Keratinocyte (primary cell): Measurements from ENCODE around the gene NTNG1. TPM values are rescaled to one million over a fixed set of nuclear protein-coding genes. Genes with fewer than 3 reads are reported as not detected.

Experiments
- DNase-seq: peaks from one replicate; pipeline ENCODE4 v3.0.0-alpha.2; 2011; ENCODE audit warnings: low read depth, missing footprints, low spot score
- FAIRE-seq: peaks from 2 replicates; lab custom pipeline; 2011; peaks lifted over from hg19 to GRCh38; lab: Jason Lieb, UNC
- H2AFZ ChIP-seq: 2 replicates; pipeline ENCODE4 v1.6.0; 2012; ENCODE audit warnings: low read length, control low read depth, inconsistent platforms; ENCODE audit not compliant: control insufficient read depth
- H3K27ac ChIP-seq: 2 replicates; pipeline ENCODE4 v1.5.1; 2011; ENCODE audit warnings: low read length; ENCODE audit not compliant: control insufficient read depth, insufficient read depth
- H3K27me3 ChIP-seq: 3 replicates; pipeline ENCODE4 v1.6.0; 2011; ENCODE audit warnings: low read length; ENCODE audit not compliant: control insufficient read depth, insufficient read depth; ENCODE audit errors: extremely low read depth
- H3K36me3 ChIP-seq, 2 experiments: 2 replicates in 1 of 2; 3 replicates in 1 of 2; pipeline ENCODE4 v1.5.1; 2011; ENCODE audit warnings: low read length in 2 of 2, mild to moderate bottlenecking in 1 of 2; ENCODE audit not compliant: control insufficient read depth in 2 of 2, insufficient read depth in 2 of 2; ENCODE audit errors: extremely low read depth in 1 of 2
- H3K4me1 ChIP-seq: 3 replicates; pipeline ENCODE4 v1.5.1; 2011; ENCODE audit warnings: low read length; ENCODE audit not compliant: control insufficient read depth, insufficient read depth; ENCODE audit errors: extremely low read depth
- H3K4me2 ChIP-seq: 3 replicates; pipeline ENCODE4 v1.6.0; 2011; ENCODE audit warnings: low read depth, low read length; ENCODE audit not compliant: control insufficient read depth, insufficient read depth; ENCODE audit errors: extremely low read depth
- H3K4me3 ChIP-seq, 3 experiments: fragments of 200-600 bp in 1 of 3; sonication (generic) in 1 of 3; 2 replicates in 2 of 3; 3 replicates in 1 of 3; pipeline ENCODE4 v1.5.1; 2011 to 2016; ENCODE audit warnings: low read length in 3 of 3, mild to moderate bottlenecking in 3 of 3, control low read depth in 2 of 3, inconsistent platforms in 1 of 3, low read depth in 1 of 3, mixed read lengths in 1 of 3, mixed run types in 1 of 3, moderate library complexity in 1 of 3; ENCODE audit not compliant: control insufficient read depth in 2 of 3, insufficient read depth in 2 of 3; ENCODE audit errors: extremely low read depth in 1 of 3
- H3K79me2 ChIP-seq: 2 replicates; pipeline ENCODE4 v1.6.0; 2012; ENCODE audit warnings: low read length; ENCODE audit not compliant: control insufficient read depth, insufficient read depth
- H3K9ac ChIP-seq: 3 replicates; pipeline ENCODE4 v1.6.0; 2011; ENCODE audit warnings: low read length; ENCODE audit not compliant: control insufficient read depth, insufficient read depth; ENCODE audit errors: extremely low read depth
- H3K9me1 ChIP-seq: 3 replicates; pipeline ENCODE4 v1.6.0; 2011; ENCODE audit warnings: low read length; ENCODE audit not compliant: control insufficient read depth, insufficient read depth; ENCODE audit errors: extremely low read depth
- H3K9me3 ChIP-seq: 2 replicates; pipeline ENCODE4 v1.5.1; 2012; ENCODE audit warnings: low read depth, low read length; ENCODE audit not compliant: control insufficient read depth
- H4K20me1 ChIP-seq: 3 replicates; pipeline ENCODE4 v1.6.0; 2011; ENCODE audit warnings: low read length; ENCODE audit not compliant: control insufficient read depth, insufficient read depth; ENCODE audit errors: extremely low read depth
- EZH2 ChIP-seq: IDR thresholded peaks from one replicate; pipeline ENCODE4 v1.6.1; 2012; ENCODE audit warnings: inconsistent platforms, mild to moderate bottlenecking, low read length, moderate library complexity
- dilution Hi-C: fragments of 300-500 bp; cut with MboI; formaldehyde crosslinking; loops from one replicate; pipeline ENCODE4 v1.7.0; 2020; ENCODE audit warnings: low sequenced_read_pairs; ENCODE audit not compliant: extremely low pct_ligation_motif_present
- polyA plus RNA-seq, 5 experiments: library from polyadenylated mRNA; depleted of rRNA in 3 of 5; stranded (reverse) in 3 of 5; stranded (forward) in 1 of 5; unstranded in 1 of 5; fragments of >200 nt; gene quantifications; 1 replicate in 1 of 5; 2 replicates in 3 of 5; 3 replicates in 1 of 5; pipeline versions ENCODE4 v1.2.1 to v1.2.3, GENCODE V29; 2011 to 2012; ENCODE audit warnings: missing spikeins in 2 of 5, low read depth in 1 of 5, low replicate concordance in 1 of 5
- TF ChIP-seq, protein P1 (sequence below), 3 experiments: IDR thresholded peaks in 1 of 3; conservative IDR thresholded peaks in 1 of 3; optimal IDR thresholded peaks in 1 of 3; 2 replicates in 2 of 3; 3 replicates in 1 of 3; pipeline versions ENCODE3 to v1.5.1; 2011; ENCODE audit warnings: low read length in 3 of 3, mild to moderate bottlenecking in 3 of 3, moderate library complexity in 2 of 3, control low read depth in 1 of 3, inconsistent platforms in 1 of 3; ENCODE audit not compliant: insufficient read depth in 2 of 3; ENCODE audit errors: extremely low read depth in 1 of 3

Gene NTNG1
- polyA plus RNA-seq, 1 donor (not counting 4 experiments of a cell fraction or from before 2014, with no cell fraction given): 8.1 TPM

DNA sequence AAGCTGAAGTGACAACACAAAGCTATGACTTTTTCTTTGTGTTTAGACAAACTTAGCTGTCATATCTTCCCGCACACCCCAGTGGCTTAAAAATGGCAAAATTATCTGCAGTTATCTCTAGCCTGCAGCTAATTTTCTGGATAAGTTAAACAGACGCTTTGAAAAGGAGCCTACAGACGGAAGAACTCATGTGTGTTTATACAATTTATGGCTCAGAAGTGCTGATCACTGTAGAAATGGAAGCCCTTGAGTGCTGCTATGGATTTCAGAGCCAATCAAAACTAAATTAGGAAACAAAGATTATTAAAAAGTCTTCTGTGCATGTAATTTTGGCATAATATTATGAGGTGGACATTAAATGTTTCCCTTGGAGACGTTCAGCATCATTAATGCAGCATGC lies 11.6 kb downstream of the NTNG1 start:
- no peak for DNase-seq
- Histone ChIP-seq H4K20me1 (no peaks in the 10 kb centered on the region), H3K9ac (no peak overlapping the region), H3K4me2 (no peak overlapping the region), H3K36me3 (no peaks in the 10 kb centered on the region), H3K27ac (no peak overlapping the region), H3K9me1 (no peaks in the 10 kb centered on the region), H3K4me3 (no peak overlapping the region), H2AFZ (no peak overlapping the region), H3K4me1 (peaks cover 4% of the 10 kb centered on the region), H3K27me3 (no peaks in the 10 kb centered on the region), H3K79me2 (peaks cover 6% of the 10 kb centered on the region), H3K9me3 (no peaks in the 10 kb centered on the region)
- dilution Hi-C loops: no loop called here
- FAIRE-seq: peak; percentile 64
- TF ChIP-seq, protein P1, sequence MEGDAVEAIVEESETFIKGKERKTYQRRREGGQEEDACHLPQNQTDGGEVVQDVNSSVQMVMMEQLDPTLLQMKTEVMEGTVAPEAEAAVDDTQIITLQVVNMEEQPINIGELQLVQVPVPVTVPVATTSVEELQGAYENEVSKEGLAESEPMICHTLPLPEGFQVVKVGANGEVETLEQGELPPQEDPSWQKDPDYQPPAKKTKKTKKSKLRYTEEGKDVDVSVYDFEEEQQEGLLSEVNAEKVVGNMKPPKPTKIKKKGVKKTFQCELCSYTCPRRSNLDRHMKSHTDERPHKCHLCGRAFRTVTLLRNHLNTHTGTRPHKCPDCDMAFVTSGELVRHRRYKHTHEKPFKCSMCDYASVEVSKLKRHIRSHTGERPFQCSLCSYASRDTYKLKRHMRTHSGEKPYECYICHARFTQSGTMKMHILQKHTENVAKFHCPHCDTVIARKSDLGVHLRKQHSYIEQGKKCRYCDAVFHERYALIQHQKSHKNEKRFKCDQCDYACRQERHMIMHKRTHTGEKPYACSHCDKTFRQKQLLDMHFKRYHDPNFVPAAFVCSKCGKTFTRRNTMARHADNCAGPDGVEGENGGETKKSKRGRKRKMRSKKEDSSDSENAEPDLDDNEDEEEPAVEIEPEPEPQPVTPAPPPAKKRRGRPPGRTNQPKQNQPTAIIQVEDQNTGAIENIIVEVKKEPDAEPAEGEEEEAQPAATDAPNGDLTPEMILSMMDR (optimal IDR thresholded peaks at IDR 0.05 in 1 of 3, IDR thresholded peaks at IDR 0.05 in 1 of 3, conservative IDR thresholded peaks at IDR 0.05 in 1 of 3; ENCODE audit: extremely low read depth in 1 of 3, insufficient read depth in 2 of 3, low read length in 3 of 3): no peak
- TF ChIP-seq EZH2: no peak

DNA sequence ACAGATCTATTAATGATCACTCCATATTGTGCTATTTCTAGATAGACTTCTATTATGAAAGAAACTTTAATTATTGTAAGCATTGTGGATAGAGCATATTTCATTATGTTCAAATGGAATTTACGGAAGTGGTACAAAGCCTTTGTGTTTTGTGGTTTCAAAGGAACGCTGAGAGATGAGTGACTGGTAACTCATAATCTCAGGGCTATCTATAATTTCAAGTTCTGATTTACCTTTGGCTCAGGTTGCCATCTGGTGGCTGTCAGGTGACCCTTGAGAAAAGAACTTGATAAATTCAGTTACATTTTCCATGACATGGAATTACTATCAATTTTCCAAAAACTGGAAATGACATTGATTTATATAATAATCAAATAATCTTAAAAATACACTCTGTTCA lies 12.2 kb downstream of the NTNG1 start:
- H3K9me3 ChIP-seq: no peaks in the 10 kb centered on the region
- H3K27me3 ChIP-seq: no peaks in the 10 kb centered on the region
- H3K36me3 ChIP-seq: no peaks in the 10 kb centered on the region
- H3K4me2 ChIP-seq: no peak overlapping the region
- no peak overlapping the region for H3K4me3 ChIP-seq
- dilution Hi-C loops: no loop called here
- H4K20me1 ChIP-seq: no peaks in the 10 kb centered on the region
- H3K79me2 ChIP-seq: peaks cover 6% of the 10 kb centered on the region
- H3K4me1 ChIP-seq: peaks cover 4% of the 10 kb centered on the region
- H2AFZ ChIP-seq: no peak overlapping the region
- DNase-seq (no peak), FAIRE-seq (peak; percentile 74)
- no peak overlapping the region for H3K9ac ChIP-seq
- no peaks in the 10 kb centered on the region for H3K9me1 ChIP-seq
- TF ChIP-seq EZH2: no peak
- TF ChIP-seq, protein P1 (optimal IDR thresholded peaks at IDR 0.05 in 1 of 3, IDR thresholded peaks at IDR 0.05 in 1 of 3, conservative IDR thresholded peaks at IDR 0.05 in 1 of 3; ENCODE audit: extremely low read depth in 1 of 3, insufficient read depth in 2 of 3, low read length in 3 of 3): peak; percentile 21 to 42 (median 29)
- H3K27ac ChIP-seq: no peak overlapping the region
